Measurements from ENCODE around the gene CLOCK. TPM values are rescaled to one million over a fixed set of nuclear protein-coding genes. Genes with fewer than 3 reads are reported as not detected.
A peak's percentile ranks its signal among the peaks of the same experiment; 100 is the strongest.

CLOCK gene
- total and polyA plus RNA-seq, 2 experiments from 2014 or later: 9.6 to 29.3 TPM

GRCh38 chr4:55385201-55385649, 161.5 kb downstream of the CLOCK start:
- Histone ChIP-seq H3K9me2 (replicated peaks; ENCODE audit: insufficient read depth) (no peaks in the 10 kb centered on the region), H3K9me3 (ENCODE audit: low read depth) (no peaks in the 10 kb centered on the region), H2AFZ (no peak overlapping the region), H3K4me3 (no peak overlapping the region), H3K4me1 (ENCODE audit: insufficient read depth) (peaks cover 12% of the 10 kb centered on the region), H3K4me2 (no peak overlapping the region), H4K20me1 (ENCODE audit: insufficient read depth, poor library complexity, severe bottlenecking) (no peaks in the 10 kb centered on the region), H3K27me3 (no peaks in the 10 kb centered on the region), H3K27ac (peak overlapping the region; percentile 41), H3K36me3 (replicated peaks; ENCODE audit: insufficient read depth, low read depth) (no peaks in the 10 kb centered on the region), H3K79me2 (no peaks in the 10 kb centered on the region)
- WGBS (ENCODE audit: low lambda C conversion rate, missing lambda C conversion rate): 51% methylated on average over 3 of the region's 3 CpGs
- no peak for TF ChIP-seq EZH2 (IDR thresholded peaks at IDR 0.05; ENCODE audit: borderline replicate concordance)
- no peak for TF ChIP-seq CTCF (IDR thresholded peaks at IDR 0.05; ENCODE audit: poor library complexity)
- TF ChIP-seq EZH2phosphoT487 (IDR thresholded peaks at IDR 0.05; ENCODE audit: low read depth, severe bottlenecking, unreplicated experiment): no peak
- DNase-seq (ENCODE audit: low spot score): peak; percentile 20

- Histone ChIP-seq H3K9me3 (ENCODE audit: low read depth) (no peaks in the 10 kb centered on the region), H3K4me1 (ENCODE audit: insufficient read depth) (peaks cover 12% of the 10 kb centered on the region), H3K4me2 (no peak overlapping the region), H3K4me3 (no peak overlapping the region), H3K79me2 (no peaks in the 10 kb centered on the region), H3K9me2 (replicated peaks; ENCODE audit: insufficient read depth) (no peaks in the 10 kb centered on the region), H2AFZ (no peak overlapping the region), H3K27me3 (no peaks in the 10 kb centered on the region), H3K27ac (no peak overlapping the region), H4K20me1 (ENCODE audit: insufficient read depth, poor library complexity, severe bottlenecking) (no peaks in the 10 kb centered on the region), H3K36me3 (replicated peaks; ENCODE audit: insufficient read depth, low read depth) (no peaks in the 10 kb centered on the region)
- WGBS (ENCODE audit: low lambda C conversion rate, missing lambda C conversion rate): 94% methylated on average over 3 of the region's 3 CpGs
- no peak for DNase-seq (ENCODE audit: low spot score)
- TF ChIP-seq EZH2 (IDR thresholded peaks at IDR 0.05; ENCODE audit: borderline replicate concordance) (no peak), CTCF (IDR thresholded peaks at IDR 0.05; ENCODE audit: poor library complexity) (no peak), EZH2phosphoT487 (IDR thresholded peaks at IDR 0.05; ENCODE audit: low read depth, severe bottlenecking, unreplicated experiment) (no peak)
Observed at GRCh38 chr4:55382488-55383003, 164.2 kb downstream of the CLOCK start.

DNA sequence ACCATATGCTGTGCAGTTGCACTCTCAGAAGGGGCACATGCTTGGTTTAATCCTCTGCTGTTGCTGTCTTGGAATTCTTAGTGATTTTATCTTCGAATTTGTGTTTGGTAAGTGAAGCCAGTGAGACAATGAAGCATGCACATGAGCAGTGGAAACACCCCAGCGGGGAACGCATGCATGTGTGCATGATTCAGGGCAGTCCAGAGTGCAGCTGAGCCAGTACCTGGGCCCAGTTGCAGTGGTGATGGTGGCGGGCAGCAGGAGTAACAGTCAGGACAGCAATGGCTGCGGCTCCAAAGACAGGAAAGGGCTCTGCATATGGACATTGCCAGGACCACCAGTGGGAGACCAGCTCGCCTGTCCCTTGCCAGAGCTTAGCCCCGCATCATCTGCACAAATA, 165.2 kb downstream of the CLOCK start:
- WGBS (ENCODE audit: low lambda C conversion rate, missing lambda C conversion rate): 91% methylated on average over 7 of the region's 7 CpGs

More for the DNA sequence above, 165.2 kb downstream of the CLOCK start:
- Histone ChIP-seq H2AFZ (no peak overlapping the region), H4K20me1 (ENCODE audit: insufficient read depth, poor library complexity, severe bottlenecking) (no peaks in the 10 kb centered on the region), H3K27me3 (no peaks in the 10 kb centered on the region), H3K9me2 (replicated peaks; ENCODE audit: insufficient read depth) (no peaks in the 10 kb centered on the region), H3K4me3 (no peak overlapping the region), H3K9me3 (ENCODE audit: low read depth) (no peaks in the 10 kb centered on the region), H3K4me2 (no peak overlapping the region), H3K4me1 (ENCODE audit: insufficient read depth) (peaks cover 12% of the 10 kb centered on the region), H3K36me3 (replicated peaks; ENCODE audit: insufficient read depth, low read depth) (no peaks in the 10 kb centered on the region), H3K27ac (no peak overlapping the region), H3K79me2 (no peaks in the 10 kb centered on the region)
- TF ChIP-seq EZH2phosphoT487 (IDR thresholded peaks at IDR 0.05; ENCODE audit: low read depth, severe bottlenecking, unreplicated experiment) (no peak), EZH2 (IDR thresholded peaks at IDR 0.05; ENCODE audit: borderline replicate concordance) (no peak), CTCF (IDR thresholded peaks at IDR 0.05; ENCODE audit: poor library complexity) (no peak)
- no peak for DNase-seq (ENCODE audit: low spot score)
